IPS DF 6.9 (cell line): Measurements from ENCODE around the gene VAV2.

Experiments used
- DNase-seq: peaks from one replicate; pipeline ENCODE4 v3.0.0-alpha.2; 2013; ENCODE audit warnings: low read depth, low spot score
- H3K27ac ChIP-seq: one replicate; pipeline ENCODE4 v1.5.1; 2013; ENCODE audit warnings: low read length, control low read depth
- H3K27me3 ChIP-seq: 2 replicates; pipeline ENCODE4 v1.6.1; 2013; ENCODE audit warnings: mild to moderate bottlenecking, low read length; ENCODE audit not compliant: control insufficient read depth, insufficient read depth
- H3K36me3 ChIP-seq: 2 replicates; pipeline ENCODE4 v1.6.1; 2013; ENCODE audit warnings: low read length; ENCODE audit not compliant: control insufficient read depth, insufficient read depth
- H3K4me1 ChIP-seq: 2 replicates; pipeline ENCODE4 v1.6.1; 2013; ENCODE audit warnings: low read length; ENCODE audit not compliant: control insufficient read depth, insufficient read depth
- H3K4me3 ChIP-seq: 2 replicates; pipeline ENCODE4 v1.5.1; 2013; ENCODE audit warnings: mild to moderate bottlenecking, low read length
- H3K9me3 ChIP-seq: 2 replicates; pipeline ENCODE4 v1.6.1; 2013; ENCODE audit warnings: low read length, inconsistent platforms; ENCODE audit not compliant: control insufficient read depth, insufficient read depth
- WGBS: extraction: QIAGEN DNeasy Blood & Tissue Kit; methylation state at CpG from one replicate; pipeline ENCODE4 v1.1.7; 2013; ENCODE audit warnings: mixed read lengths, missing lambda C conversion rate; ENCODE audit not compliant: insufficient read length, insufficient coverage; 5-methylcytosine and 5-hydroxymethylcytosine counted together

Gene VAV2

GRCh38 chr9:133991964-133992779 lies at the start of gene VAV2:
Gene VAV2, minus strand, starts transcription at chr9:133992324. Its CDS starts 46 bp downstream, at chr9:133992278.
- peaks cover 8% of the 10 kb centered on the region for H3K4me1 ChIP-seq
- DNase-seq, result no peak
- no peak within 1 kb of the TSS for H3K27ac ChIP-seq
- H3K36me3 ChIP-seq, result no peaks in the 10 kb centered on the region; the same call in 1 of the 2 replicates
- WGBS, result no CpG with 5 or more reads among the region's 124 CpGs
- no peaks in the 10 kb centered on the region for H3K9me3 ChIP-seq
- no peaks in the 10 kb centered on the region for H3K27me3 ChIP-seq
- H3K4me3 ChIP-seq, result peak within 1 kb of the TSS; percentile 80

- WGBS, result no CpG with 5 or more reads among the region's 16 CpGs
These were observed 49.5 kb upstream of the VAV2 start for GRCh38 chr9:134041649-134041962.

GRCh38 chr9:134040781-134041648 lies 48.9 kb upstream of the VAV2 start:
- WGBS, result no CpG with 5 or more reads among the region's 21 CpGs
- H3K27me3 ChIP-seq, result no peaks in the 10 kb centered on the region
- peaks cover 49% of the 10 kb centered on the region for H3K36me3 ChIP-seq
- no peak overlapping the region for H3K27ac ChIP-seq
- no peaks in the 10 kb centered on the region for H3K4me1 ChIP-seq
- H3K9me3 ChIP-seq, result no peaks in the 10 kb centered on the region
- DNase-seq, result no peak
- H3K4me3 ChIP-seq, result no peak overlapping the region

More at GRCh38 chr9:134041649-134041962, 49.5 kb upstream of the VAV2 start:
- Histone ChIP-seq H3K4me1 (no peaks in the 10 kb centered on the region), H3K27ac (no peak overlapping the region), H3K27me3 (no peaks in the 10 kb centered on the region), H3K36me3 (peaks cover 50% of the 10 kb centered on the region), H3K4me3 (no peak overlapping the region), H3K9me3 (no peaks in the 10 kb centered on the region)
- no peak for DNase-seq

- Histone ChIP-seq H3K9me3 (no peaks in the 10 kb centered on the region), H3K4me3 (no peak overlapping the region), H3K36me3 (peaks cover 49% of the 10 kb centered on the region), H3K27ac (no peak overlapping the region), H3K27me3 (no peaks in the 10 kb centered on the region), H3K4me1 (no peaks in the 10 kb centered on the region)
- no peak for DNase-seq
- no CpG with 5 or more reads among the region's 17 CpGs for WGBS
These were observed 48.0 kb upstream of the VAV2 start for GRCh38 chr9:134040176-134040565.

GRCh38 chr9:134039386-134040175 lies 47.5 kb upstream of the VAV2 start:
- H3K4me3 ChIP-seq, result no peak overlapping the region
- no peak overlapping the region for H3K27ac ChIP-seq
- peaks cover 50% of the 10 kb centered on the region for H3K36me3 ChIP-seq
- H3K4me1 ChIP-seq, result no peaks in the 10 kb centered on the region
- H3K27me3 ChIP-seq, result no peaks in the 10 kb centered on the region
- no CpG with 5 or more reads among the region's 20 CpGs for WGBS
- DNase-seq, result no peak
- H3K9me3 ChIP-seq, result no peaks in the 10 kb centered on the region

GRCh38 chr9:134037641-134038040 lies 45.5 kb upstream of the VAV2 start:
- H3K36me3 ChIP-seq, result peaks cover 64% of the 10 kb centered on the region
- no peak overlapping the region for H3K27ac ChIP-seq
- H3K4me3 ChIP-seq, result no peak overlapping the region
- no CpG with 5 or more reads among the region's 2 CpGs for WGBS
- no peak for DNase-seq
- H3K9me3 ChIP-seq, result no peaks in the 10 kb centered on the region
- H3K4me1 ChIP-seq, result no peaks in the 10 kb centered on the region; the same call in 1 of the 2 replicates
- H3K27me3 ChIP-seq, result no peaks in the 10 kb centered on the region

- H3K9me3 ChIP-seq, result no peaks in the 10 kb centered on the region
- WGBS, result no CpG with 5 or more reads among the region's 16 CpGs
- no peak overlapping the region for H3K4me3 ChIP-seq
- no peak for DNase-seq
- no peaks in the 10 kb centered on the region for H3K27me3 ChIP-seq
- no peak overlapping the region for H3K27ac ChIP-seq
- H3K4me1 ChIP-seq, result no peaks in the 10 kb centered on the region; the same call in 1 of the 2 replicates
- H3K36me3 ChIP-seq, result peaks cover 58% of the 10 kb centered on the region
These were observed 44.0 kb upstream of the VAV2 start for GRCh38 chr9:134036130-134036529.

GRCh38 chr9:134035041-134036039 lies 43.2 kb upstream of the VAV2 start:
- H3K36me3 ChIP-seq, result peaks cover 56% of the 10 kb centered on the region

GRCh38 chr9:134034215-134035040 lies 42.3 kb upstream of the VAV2 start:
- no CpG with 5 or more reads among the region's 19 CpGs for WGBS
- H3K36me3 ChIP-seq, result peaks cover 50% of the 10 kb centered on the region

More at GRCh38 chr9:134035041-134036039, 43.2 kb upstream of the VAV2 start:
- no CpG with 5 or more reads among the region's 28 CpGs for WGBS
- no peak for DNase-seq
- H3K27ac ChIP-seq, result no peak overlapping the region
- no peaks in the 10 kb centered on the region for H3K27me3 ChIP-seq
- H3K4me3 ChIP-seq, result no peak overlapping the region
- no peaks in the 10 kb centered on the region; the same call in 1 of the 2 replicates for H3K4me1 ChIP-seq
- no peaks in the 10 kb centered on the region for H3K9me3 ChIP-seq

More at GRCh38 chr9:134034215-134035040, 42.3 kb upstream of the VAV2 start:
- no peak overlapping the region for H3K27ac ChIP-seq
- H3K9me3 ChIP-seq, result no peaks in the 10 kb centered on the region
- H3K4me1 ChIP-seq, result no peaks in the 10 kb centered on the region; the same call in 1 of the 2 replicates
- no peak for DNase-seq
- no peaks in the 10 kb centered on the region for H3K27me3 ChIP-seq
- H3K4me3 ChIP-seq, result no peak overlapping the region
